Spleen (tissue), 11 donors: Measurements from ENCODE around the gene IFNL1. TPM values are rescaled to one million over a fixed set of nuclear protein-coding genes. Genes with fewer than 3 reads are reported as not detected.

ENCODE experiments used
- DNase-seq: peaks from one replicate; pipeline ENCODE4 v3.0.0-alpha.2; 2020
- H3K27ac ChIP-seq, 8 donors: fragments of 200-600 bp; sonication (generic) in 7 of 8; 1 replicate in 4 of 8; 2 replicates in 4 of 8; pipeline versions ENCODE4 v1.5.0 to v1.8.0; 2016 to 2021; ENCODE audit warnings: inconsistent platforms in 4 of 8, mild to moderate bottlenecking in 4 of 8, moderate library complexity in 1 of 8
- H3K27me3 ChIP-seq, 7 donors: fragments of 200-600 bp; sonication (generic) in 6 of 7; replicated peaks in 1 of 7; 1 replicate in 4 of 7; 2 replicates in 3 of 7; pipeline versions ENCODE4 v1.5.0 to v1.8.0; 2016 to 2021; ENCODE audit warnings: inconsistent platforms in 3 of 7, mild to moderate bottlenecking in 1 of 7
- H3K36me3 ChIP-seq, 6 donors: fragments of 200-600 bp; sonication (generic) in 5 of 6; 1 replicate in 4 of 6; 2 replicates in 2 of 6; pipeline versions ENCODE4 v1.5.0 to v1.8.0; 2016 to 2021; ENCODE audit warnings: inconsistent platforms in 2 of 6
- H3K4me1 ChIP-seq, 6 donors: fragments of 200-600 bp; sonication (generic) in 5 of 6; 1 replicate in 3 of 6; 2 replicates in 3 of 6; pipeline versions ENCODE4 v1.5.0 to v1.8.0; 2016 to 2021; ENCODE audit warnings: inconsistent platforms in 3 of 6
- H3K4me3 ChIP-seq, 8 donors: fragments of 200-600 bp; sonication (generic) in 7 of 8; 1 replicate in 4 of 8; 2 replicates in 4 of 8; pipeline versions ENCODE4 v1.5.0 to v1.8.0; 2016 to 2021; ENCODE audit warnings: inconsistent platforms in 4 of 8, mild to moderate bottlenecking in 4 of 8, moderate library complexity in 2 of 8
- H3K9me3 ChIP-seq, 8 donors: fragments of 200-600 bp; sonication (generic) in 7 of 8; 1 replicate in 4 of 8; 2 replicates in 4 of 8; pipeline versions ENCODE4 v1.5.0 to v1.8.0; 2016 to 2021; ENCODE audit warnings: inconsistent platforms in 4 of 8
- POLR2A ChIP-seq, 3 donors: fragments of 450-650 bp; IDR thresholded peaks; one replicate each; pipeline ENCODE4 v1.5.1; 2017; ENCODE audit warnings: antibody characterized with exemption in 3 of 3, mild to moderate bottlenecking in 1 of 3
- POLR2AphosphoS5 ChIP-seq, 3 donors: sonication (generic); formaldehyde crosslinking; IDR thresholded peaks; one replicate each; pipeline ENCODE4 v1.5.1; 2017; ENCODE audit warnings: antibody characterized with exemption in 3 of 3
- WGBS, 5 donors: extraction: QIAGEN DNeasy Blood & Tissue Kit in 3 of 5; methylation state at CpG; one replicate each; pipeline versions ENCODE4 v1.1.5 to v1.1.7; 2013 to 2018; 5-methylcytosine and 5-hydroxymethylcytosine counted together
- intact Hi-C: fragments of 100-400 bp; cut with DNase I; formaldehyde crosslinking; loops from one replicate; pipeline ENCODE4 v1.15.0; 2023; ENCODE audit warnings: low total_unique reads
- polyA plus RNA-seq, 3 donors: library from polyadenylated mRNA; stranded (reverse); fragments of 200-250 nt; gene quantifications; one replicate each; pipeline ENCODE4 v1.2.1, GENCODE V29; 2013
- total RNA-seq, 7 donors: library from RNA; depleted of rRNA in 3 of 7; stranded (reverse); fragments of >200 nt in 3 of 7; fragmentation: NEBNext Ultra II Directional in 4 of 7; extraction: Animal tissue kit (Norgen Biotek cat#: 25700) in 4 of 7; gene quantifications; one replicate each; pipeline versions ENCODE4 v1.1.0 to v1.2.1, GENCODE V29; 2016 to 2021
- TF ChIP-seq, protein P1 (sequence below), 11 experiments: fragments of 200-600 bp in 7 of 11; fragments of 450-650 bp in 4 of 11; sonication (generic) in 4 of 11; IDR thresholded peaks in 8 of 11; conservative IDR thresholded peaks in 3 of 11; 1 replicate in 7 of 11; 2 replicates in 4 of 11; pipeline versions ENCODE4 v1.4.0 to v1.8.0; 2016 to 2021; ENCODE audit warnings: antibody characterized with exemption in 11 of 11, inconsistent platforms in 4 of 11, mild to moderate bottlenecking in 1 of 11
- donor health status: healthy with polysubstance abuse.
- donor health status: DM: no; HTN: no; CAD: no; lungs with moderate emphysema.
- donor health status: DM: no; HTN: no; CAD: no.
- donor health status: Bipolar disorder and iron deficiency.
- donor health status: healthy.
- donor health status: DM: no; HTN: no; CAD: no.
- donor health status: DM: yes; HTN: yes; CAD: no.

The IFNL1 gene
- total and polyA plus RNA-seq, 10 donors, result not detected

DNA sequence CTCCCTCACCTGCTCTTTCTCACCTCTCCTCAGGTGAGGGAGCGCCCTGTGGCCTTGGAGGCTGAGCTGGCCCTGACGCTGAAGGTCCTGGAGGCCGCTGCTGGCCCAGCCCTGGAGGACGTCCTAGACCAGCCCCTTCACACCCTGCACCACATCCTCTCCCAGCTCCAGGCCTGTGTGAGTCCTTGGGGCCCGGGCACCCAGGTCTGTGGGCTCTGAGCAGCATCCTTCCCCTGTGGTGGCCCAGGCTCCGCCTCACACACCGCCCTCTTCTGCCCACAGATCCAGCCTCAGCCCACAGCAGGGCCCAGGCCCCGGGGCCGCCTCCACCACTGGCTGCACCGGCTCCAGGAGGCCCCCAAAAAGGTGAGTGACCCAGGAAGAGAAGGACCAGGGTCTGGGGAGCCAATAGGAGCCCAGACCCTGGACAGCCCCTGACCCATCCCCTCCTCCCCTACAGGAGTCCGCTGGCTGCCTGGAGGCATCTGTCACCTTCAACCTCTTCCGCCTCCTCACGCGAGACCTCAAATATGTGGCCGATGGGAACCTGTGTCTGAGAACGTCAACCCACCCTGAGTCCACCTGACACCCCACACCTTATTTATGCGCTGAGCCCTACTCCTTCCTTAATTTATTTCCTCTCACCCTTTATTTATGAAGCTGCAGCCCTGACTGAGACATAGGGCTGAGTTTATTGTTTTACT lies 1.9 kb downstream of the IFNL1 start:
- H3K36me3 ChIP-seq, result no peaks in the 10 kb centered on the region
- intact Hi-C loops, result no loop called here
- peak overlapping the region in 4 of 8 donors; percentile 25 to 71 (median 56) for H3K27ac ChIP-seq
- peaks cover 0 to 25% (median 3%) of the 10 kb centered on the region in 7 donors for H3K27me3 ChIP-seq
- H3K9me3 ChIP-seq, result no peaks in the 10 kb centered on the region
- WGBS, 5 donors, result 42 to 50% (median 46%) methylated on average over 12 to 17 of the region's 17 CpGs
- H3K4me3 ChIP-seq, result peak overlapping the region in 3 of 8 donors; percentile 4 to 44 (median 4)
- TF ChIP-seq, protein P1, sequence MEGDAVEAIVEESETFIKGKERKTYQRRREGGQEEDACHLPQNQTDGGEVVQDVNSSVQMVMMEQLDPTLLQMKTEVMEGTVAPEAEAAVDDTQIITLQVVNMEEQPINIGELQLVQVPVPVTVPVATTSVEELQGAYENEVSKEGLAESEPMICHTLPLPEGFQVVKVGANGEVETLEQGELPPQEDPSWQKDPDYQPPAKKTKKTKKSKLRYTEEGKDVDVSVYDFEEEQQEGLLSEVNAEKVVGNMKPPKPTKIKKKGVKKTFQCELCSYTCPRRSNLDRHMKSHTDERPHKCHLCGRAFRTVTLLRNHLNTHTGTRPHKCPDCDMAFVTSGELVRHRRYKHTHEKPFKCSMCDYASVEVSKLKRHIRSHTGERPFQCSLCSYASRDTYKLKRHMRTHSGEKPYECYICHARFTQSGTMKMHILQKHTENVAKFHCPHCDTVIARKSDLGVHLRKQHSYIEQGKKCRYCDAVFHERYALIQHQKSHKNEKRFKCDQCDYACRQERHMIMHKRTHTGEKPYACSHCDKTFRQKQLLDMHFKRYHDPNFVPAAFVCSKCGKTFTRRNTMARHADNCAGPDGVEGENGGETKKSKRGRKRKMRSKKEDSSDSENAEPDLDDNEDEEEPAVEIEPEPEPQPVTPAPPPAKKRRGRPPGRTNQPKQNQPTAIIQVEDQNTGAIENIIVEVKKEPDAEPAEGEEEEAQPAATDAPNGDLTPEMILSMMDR (IDR thresholded peaks at IDR 0.05 in 8 of 11, conservative IDR thresholded peaks at IDR 0.05 in 3 of 11), result no peak
- TF ChIP-seq POLR2AphosphoS5 (IDR thresholded peaks at IDR 0.05) (peak in 2 of 3 donors; percentile 38 to 71), POLR2A (IDR thresholded peaks at IDR 0.05) (no peak)
- H3K4me1 ChIP-seq, result peaks cover 0 to 13% (median 3%) of the 10 kb centered on the region in 6 donors
- peak; percentile 91 for DNase-seq

DNA sequence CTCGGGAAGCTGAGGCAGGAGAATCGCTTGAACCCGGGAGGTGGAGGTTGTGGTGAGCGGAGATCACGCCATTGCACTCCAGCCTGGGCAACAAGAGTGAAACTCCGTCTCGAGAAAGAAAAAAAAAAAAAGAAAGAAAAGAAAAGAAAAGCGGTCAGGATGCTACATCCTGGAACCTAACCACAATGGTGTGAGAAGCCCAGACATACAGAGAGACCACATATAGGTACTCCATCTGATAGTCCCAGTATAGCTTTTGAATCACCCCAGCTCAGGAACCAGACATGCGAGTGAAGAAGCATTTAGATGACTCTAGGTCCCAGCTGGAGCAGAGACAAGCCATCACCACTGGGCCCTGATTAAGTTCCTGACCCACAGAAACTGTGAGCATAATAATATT lies 3.2 kb downstream of the IFNL1 start:
- H3K4me3 ChIP-seq, result no peak overlapping the region
- intact Hi-C loops, result no loop called here
- H3K36me3 ChIP-seq, result no peaks in the 10 kb centered on the region
- H3K27ac ChIP-seq, result peak overlapping the region in 3 of 8 donors; percentile 8 to 71 (median 55)
- WGBS, 5 donors, result 72 to 85% (median 78%) methylated on average over 9 of the region's 9 CpGs
- peak; percentile 12 for DNase-seq
- H3K9me3 ChIP-seq, result no peaks in the 10 kb centered on the region
- peaks cover 0 to 30% (median 4%) of the 10 kb centered on the region in 7 donors for H3K27me3 ChIP-seq
- TF ChIP-seq POLR2A (IDR thresholded peaks at IDR 0.05) (no peak), POLR2AphosphoS5 (IDR thresholded peaks at IDR 0.05) (no peak)
- TF ChIP-seq, protein P1 (IDR thresholded peaks at IDR 0.05 in 8 of 11, conservative IDR thresholded peaks at IDR 0.05 in 3 of 11), result no peak
- peaks cover 0 to 13% (median 3%) of the 10 kb centered on the region in 6 donors for H3K4me1 ChIP-seq

DNA sequence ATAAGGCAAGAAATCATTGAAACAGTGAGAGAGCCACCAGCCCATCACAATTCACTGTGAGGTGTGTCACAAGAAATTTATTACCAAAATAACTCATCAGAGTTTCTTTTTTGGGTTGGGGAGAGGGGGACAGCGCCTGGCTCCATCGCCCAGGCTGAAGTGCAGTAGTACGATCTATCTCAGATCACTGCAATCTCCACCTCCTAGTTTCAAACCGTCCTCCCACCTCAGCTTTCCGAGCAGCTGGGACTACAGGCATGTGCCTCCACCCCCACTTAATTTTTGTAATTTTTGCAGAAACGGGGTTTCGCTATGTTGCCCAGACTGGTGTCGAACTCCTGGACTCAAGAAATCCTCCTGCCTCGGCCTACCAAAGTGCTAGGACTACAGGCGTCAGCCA lies 3.6 kb downstream of the IFNL1 start:
- TF ChIP-seq POLR2A (IDR thresholded peaks at IDR 0.05) (no peak), POLR2AphosphoS5 (IDR thresholded peaks at IDR 0.05) (no peak)
- TF ChIP-seq, protein P1 (IDR thresholded peaks at IDR 0.05 in 8 of 11, conservative IDR thresholded peaks at IDR 0.05 in 3 of 11), result no peak
- WGBS, 5 donors, result 88 to 93% (median 91%) methylated on average over 10 of the region's 10 CpGs
- Histone ChIP-seq H3K36me3 (no peaks in the 10 kb centered on the region), H3K4me1 (peaks cover 0 to 13% (median 3%) of the 10 kb centered on the region in 6 donors), H3K9me3 (no peaks in the 10 kb centered on the region), H3K27ac (peak overlapping the region in 2 of 8 donors; percentile 8 to 71), H3K27me3 (peaks cover 0 to 35% (median 8%) of the 10 kb centered on the region in 7 donors), H3K4me3 (no peak overlapping the region)
- intact Hi-C loops, result no loop called here
- DNase-seq, result peak; percentile 15

DNA sequence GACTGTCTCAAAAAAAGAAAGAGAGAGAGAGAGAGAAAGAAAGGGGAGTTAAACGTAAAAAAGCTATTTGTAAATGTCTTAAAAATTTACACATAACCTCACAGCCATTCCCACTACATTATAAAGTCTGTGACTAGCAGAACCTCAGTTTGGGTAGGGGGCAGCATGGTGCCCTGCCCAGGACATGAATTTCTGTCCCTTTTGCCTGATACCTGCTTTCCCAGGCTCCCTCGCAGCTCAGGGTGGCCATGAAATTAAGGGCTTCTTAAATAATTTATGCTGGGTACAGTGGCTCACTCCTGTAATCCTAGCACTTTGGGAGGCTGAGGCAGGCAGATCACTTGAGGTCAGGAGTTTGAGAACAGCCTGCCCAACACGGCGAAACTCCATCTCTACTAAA lies 4.8 kb downstream of the IFNL1 start:
- Histone ChIP-seq H3K4me3 (no peak overlapping the region), H3K27ac (no peak overlapping the region), H3K27me3 (peaks cover 0 to 45% (median 9%) of the 10 kb centered on the region in 7 donors), H3K4me1 (peaks cover 0 to 13% (median 3%) of the 10 kb centered on the region in 6 donors), H3K9me3 (no peaks in the 10 kb centered on the region), H3K36me3 (no peaks in the 10 kb centered on the region)
- no peak for TF ChIP-seq POLR2A (IDR thresholded peaks at IDR 0.05)
- TF ChIP-seq POLR2AphosphoS5 (IDR thresholded peaks at IDR 0.05), result no peak
- TF ChIP-seq, protein P1 (IDR thresholded peaks at IDR 0.05 in 8 of 11, conservative IDR thresholded peaks at IDR 0.05 in 3 of 11), result no peak
- intact Hi-C loops, result no loop called here
- DNase-seq, result peak; percentile 12
- 82 to 92% (median 87%) methylated on average over 4 of the region's 4 CpGs for WGBS, 5 donors
